ENCODE measurements around the gene NPAS3.

The NPAS3 gene

GRCh38 chr14:33730156-33730555 is 791.5 kb downstream of the NPAS3 start:
- Histone ChIP-seq H3K9ac (ENCODE audit: low read length) (no peak overlapping the region), H3K9me3 (ENCODE audit: control insufficient read depth, low read depth, low read length) (no peaks in the 10 kb centered on the region), H3K4me3 (ENCODE audit: low read length) (no peak overlapping the region), H3K27me3 (ENCODE audit: control insufficient read depth, insufficient read depth, low read length) (no peaks in the 10 kb centered on the region), H3K4me1 (ENCODE audit: control insufficient read depth, low read depth, low read length) (no peaks in the 10 kb centered on the region), H3K36me3 (ENCODE audit: control insufficient read depth, low read depth, low read length) (no peaks in the 10 kb centered on the region), H3K27ac (ENCODE audit: low read length) (no peak overlapping the region)

DNA sequence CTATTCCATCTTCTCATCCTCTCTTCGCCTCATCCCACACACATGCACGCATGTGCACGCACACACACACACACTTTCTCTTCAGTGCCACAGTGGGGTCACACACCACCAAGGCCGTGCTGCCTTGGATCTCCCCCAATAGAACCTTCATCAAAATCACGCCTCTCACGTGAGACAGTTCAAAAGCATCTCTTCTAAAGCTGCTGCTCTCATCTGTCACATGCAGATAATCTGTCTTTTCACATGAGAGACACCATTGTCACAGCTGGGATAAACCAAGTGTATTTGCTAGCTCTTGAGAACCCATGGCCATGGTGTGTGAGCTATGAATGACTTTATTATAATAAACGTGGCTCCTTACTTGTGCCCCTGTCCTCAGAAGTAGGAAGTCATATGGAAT is 793.5 kb downstream of the NPAS3 start:
- Histone ChIP-seq H3K4me3 (ENCODE audit: low read length) (no peak overlapping the region), H3K9me3 (ENCODE audit: control insufficient read depth, low read depth, low read length) (no peaks in the 10 kb centered on the region), H3K27me3 (ENCODE audit: control insufficient read depth, insufficient read depth, low read length) (no peaks in the 10 kb centered on the region), H3K27ac (ENCODE audit: low read length) (no peak overlapping the region), H3K9ac (ENCODE audit: low read length) (no peak overlapping the region), H3K4me1 (ENCODE audit: control insufficient read depth, low read depth, low read length) (peaks cover 8% of the 10 kb centered on the region), H3K36me3 (ENCODE audit: control insufficient read depth, low read depth, low read length) (no peaks in the 10 kb centered on the region)

GRCh38 chr14:33733310-33733709 is 794.6 kb downstream of the NPAS3 start:
- Histone ChIP-seq H3K9me3 (ENCODE audit: control insufficient read depth, low read depth, low read length) (no peaks in the 10 kb centered on the region), H3K4me3 (ENCODE audit: low read length) (no peak overlapping the region), H3K36me3 (ENCODE audit: control insufficient read depth, low read depth, low read length) (no peaks in the 10 kb centered on the region), H3K27me3 (ENCODE audit: control insufficient read depth, insufficient read depth, low read length) (no peaks in the 10 kb centered on the region), H3K4me1 (ENCODE audit: control insufficient read depth, low read depth, low read length) (peaks cover 8% of the 10 kb centered on the region), H3K27ac (ENCODE audit: low read length) (no peak overlapping the region), H3K9ac (ENCODE audit: low read length) (no peak overlapping the region)

GRCh38 chr14:33733721-33734120 is 795.0 kb downstream of the NPAS3 start:
- Histone ChIP-seq H3K4me3 (ENCODE audit: low read length) (no peak overlapping the region), H3K9me3 (ENCODE audit: control insufficient read depth, low read depth, low read length) (no peaks in the 10 kb centered on the region), H3K36me3 (ENCODE audit: control insufficient read depth, low read depth, low read length) (no peaks in the 10 kb centered on the region), H3K4me1 (ENCODE audit: control insufficient read depth, low read depth, low read length) (peaks cover 8% of the 10 kb centered on the region), H3K9ac (ENCODE audit: low read length) (no peak overlapping the region), H3K27me3 (ENCODE audit: control insufficient read depth, insufficient read depth, low read length) (no peaks in the 10 kb centered on the region), H3K27ac (ENCODE audit: low read length) (no peak overlapping the region)

DNA sequence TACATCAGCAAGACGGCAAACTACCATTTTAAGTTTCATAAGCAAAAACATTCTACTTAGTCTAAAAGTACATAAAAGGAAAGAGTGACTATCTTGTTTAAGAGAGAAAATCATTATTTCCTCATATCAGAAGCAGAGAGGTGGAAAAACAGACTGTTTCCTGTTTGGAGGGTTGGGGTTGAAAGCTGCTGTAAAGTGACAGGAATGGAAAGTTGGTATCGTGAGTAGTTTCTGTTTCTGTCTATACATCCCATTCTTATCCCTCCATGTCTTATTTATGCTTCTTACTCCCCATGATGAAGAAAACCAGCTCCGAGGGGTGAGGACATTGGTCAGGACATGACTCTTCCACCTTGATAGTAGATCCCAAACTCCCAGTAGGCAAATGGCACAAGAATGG is 795.7 kb downstream of the NPAS3 start:
- no peak overlapping the region for H3K27ac ChIP-seq (ENCODE audit: low read length)
- no peak overlapping the region for H3K4me3 ChIP-seq (ENCODE audit: low read length)
- H3K9ac ChIP-seq (ENCODE audit: low read length) = no peak overlapping the region
- no peaks in the 10 kb centered on the region for H3K9me3 ChIP-seq (ENCODE audit: control insufficient read depth, low read depth, low read length)
- H3K27me3 ChIP-seq (ENCODE audit: control insufficient read depth, insufficient read depth, low read length) = no peaks in the 10 kb centered on the region
- H3K4me1 ChIP-seq (ENCODE audit: control insufficient read depth, low read depth, low read length) = peaks cover 8% of the 10 kb centered on the region
- no peaks in the 10 kb centered on the region for H3K36me3 ChIP-seq (ENCODE audit: control insufficient read depth, low read depth, low read length)

GRCh38 chr14:33736299-33736825 is 797.7 kb downstream of the NPAS3 start:
- Histone ChIP-seq H3K9me3 (ENCODE audit: control insufficient read depth, low read depth, low read length) (no peaks in the 10 kb centered on the region), H3K9ac (ENCODE audit: low read length) (no peak overlapping the region), H3K4me3 (ENCODE audit: low read length) (no peak overlapping the region), H3K4me1 (ENCODE audit: control insufficient read depth, low read depth, low read length) (peaks cover 8% of the 10 kb centered on the region), H3K27me3 (ENCODE audit: control insufficient read depth, insufficient read depth, low read length) (no peaks in the 10 kb centered on the region), H3K27ac (ENCODE audit: low read length) (no peak overlapping the region), H3K36me3 (ENCODE audit: control insufficient read depth, low read depth, low read length) (no peaks in the 10 kb centered on the region)

DNA sequence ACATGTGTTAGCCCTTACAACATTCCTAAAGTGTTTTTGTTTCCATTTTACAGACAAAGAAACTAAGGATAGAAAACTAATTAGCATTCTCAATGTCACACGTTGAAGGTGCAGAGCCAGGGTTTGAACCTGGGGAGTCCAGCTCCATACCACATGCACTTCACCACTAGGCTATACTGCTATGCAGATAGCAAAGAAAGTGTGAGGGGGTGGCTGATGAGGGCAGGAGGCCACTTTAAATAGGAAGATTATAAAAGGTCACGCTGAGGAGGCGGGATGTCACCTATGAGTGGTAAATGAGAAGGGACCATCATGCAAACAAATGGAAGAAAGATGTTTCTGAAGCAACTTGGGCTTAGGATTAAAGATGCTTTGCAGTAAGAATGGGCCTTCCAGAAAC is 798.3 kb downstream of the NPAS3 start:
- no peak overlapping the region for H3K27ac ChIP-seq (ENCODE audit: low read length)
- peaks cover 8% of the 10 kb centered on the region for H3K4me1 ChIP-seq (ENCODE audit: control insufficient read depth, low read depth, low read length)
- H3K9me3 ChIP-seq (ENCODE audit: control insufficient read depth, low read depth, low read length) = no peaks in the 10 kb centered on the region
- H3K27me3 ChIP-seq (ENCODE audit: control insufficient read depth, insufficient read depth, low read length) = no peaks in the 10 kb centered on the region
- H3K4me3 ChIP-seq (ENCODE audit: low read length) = no peak overlapping the region
- no peaks in the 10 kb centered on the region for H3K36me3 ChIP-seq (ENCODE audit: control insufficient read depth, low read depth, low read length)
- no peak overlapping the region for H3K9ac ChIP-seq (ENCODE audit: low read length)

- Histone ChIP-seq H3K9ac (ENCODE audit: low read length) (no peak overlapping the region), H3K4me1 (ENCODE audit: control insufficient read depth, low read depth, low read length) (peaks cover 8% of the 10 kb centered on the region), H3K27ac (ENCODE audit: low read length) (no peak overlapping the region), H3K27me3 (ENCODE audit: control insufficient read depth, insufficient read depth, low read length) (no peaks in the 10 kb centered on the region), H3K9me3 (ENCODE audit: control insufficient read depth, low read depth, low read length) (no peaks in the 10 kb centered on the region), H3K4me3 (ENCODE audit: low read length) (no peak overlapping the region), H3K36me3 (ENCODE audit: control insufficient read depth, low read depth, low read length) (no peaks in the 10 kb centered on the region)
These were observed 798.8 kb downstream of the NPAS3 start for GRCh38 chr14:33737446-33737845.

- no peaks in the 10 kb centered on the region for H3K36me3 ChIP-seq (ENCODE audit: control insufficient read depth, low read depth, low read length)
- H3K9ac ChIP-seq (ENCODE audit: low read length) = no peak overlapping the region
- no peak overlapping the region for H3K27ac ChIP-seq (ENCODE audit: low read length)
- no peaks in the 10 kb centered on the region for H3K9me3 ChIP-seq (ENCODE audit: control insufficient read depth, low read depth, low read length)
- H3K27me3 ChIP-seq (ENCODE audit: control insufficient read depth, insufficient read depth, low read length) = no peaks in the 10 kb centered on the region
- H3K4me3 ChIP-seq (ENCODE audit: low read length) = no peak overlapping the region
- peaks cover 8% of the 10 kb centered on the region for H3K4me1 ChIP-seq (ENCODE audit: control insufficient read depth, low read depth, low read length)
These were observed 799.4 kb downstream of the NPAS3 start for GRCh38 chr14:33738029-33738428.

GRCh38 chr14:33738491-33738890 is 799.8 kb downstream of the NPAS3 start:
- Histone ChIP-seq H3K27ac (ENCODE audit: low read length) (no peak overlapping the region), H3K36me3 (ENCODE audit: control insufficient read depth, low read depth, low read length) (no peaks in the 10 kb centered on the region), H3K4me1 (ENCODE audit: control insufficient read depth, low read depth, low read length) (peaks cover 8% of the 10 kb centered on the region), H3K4me3 (ENCODE audit: low read length) (no peak overlapping the region), H3K9ac (ENCODE audit: low read length) (no peak overlapping the region), H3K9me3 (ENCODE audit: control insufficient read depth, low read depth, low read length) (no peaks in the 10 kb centered on the region), H3K27me3 (ENCODE audit: control insufficient read depth, insufficient read depth, low read length) (no peaks in the 10 kb centered on the region)

DNA sequence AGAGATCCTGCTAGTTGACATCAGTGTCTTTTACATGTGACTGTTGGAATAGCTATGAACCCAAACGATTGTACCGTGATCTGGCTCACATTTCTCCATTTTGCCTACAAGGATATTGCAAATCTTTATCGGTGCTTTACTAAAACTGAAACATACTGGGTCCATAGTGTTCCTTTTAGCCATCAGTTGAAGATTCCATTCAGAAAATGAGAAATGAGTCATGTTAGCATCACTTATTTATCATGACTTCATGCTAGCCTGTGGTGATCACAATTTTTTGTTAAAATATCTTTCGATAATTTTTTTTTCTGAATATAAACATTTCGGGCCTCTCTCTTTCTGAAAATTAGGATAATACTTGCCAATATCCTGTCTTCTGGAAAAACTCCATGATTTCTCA is 801.9 kb downstream of the NPAS3 start:
- peaks cover 8% of the 10 kb centered on the region for H3K4me1 ChIP-seq (ENCODE audit: control insufficient read depth, low read depth, low read length)
- no peak overlapping the region for H3K4me3 ChIP-seq (ENCODE audit: low read length)
- H3K9ac ChIP-seq (ENCODE audit: low read length) = no peak overlapping the region
- H3K27me3 ChIP-seq (ENCODE audit: control insufficient read depth, insufficient read depth, low read length) = no peaks in the 10 kb centered on the region
- H3K27ac ChIP-seq (ENCODE audit: low read length) = no peak overlapping the region
- H3K9me3 ChIP-seq (ENCODE audit: control insufficient read depth, low read depth, low read length) = no peaks in the 10 kb centered on the region
- no peaks in the 10 kb centered on the region for H3K36me3 ChIP-seq (ENCODE audit: control insufficient read depth, low read depth, low read length)

DNA sequence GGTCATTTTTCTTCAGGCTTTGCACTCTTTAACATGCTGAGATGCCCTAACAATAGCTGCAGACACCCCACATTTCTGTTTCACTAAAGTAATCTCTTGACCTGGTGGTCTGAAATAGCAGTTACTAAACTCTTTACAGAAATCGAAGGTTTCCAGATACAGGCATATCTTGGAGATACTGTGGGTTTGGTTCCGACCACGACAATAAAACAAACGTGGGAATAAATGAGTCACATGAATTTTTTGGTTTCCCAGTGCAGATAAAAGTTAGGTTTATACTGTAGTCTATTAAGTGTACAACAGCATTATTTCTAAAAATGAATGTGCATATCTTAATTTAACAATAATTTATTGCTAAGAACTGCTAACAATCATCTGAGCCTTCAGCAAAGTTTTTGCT is 803.5 kb downstream of the NPAS3 start:
- H3K4me1 ChIP-seq (ENCODE audit: control insufficient read depth, low read depth, low read length) = no peaks in the 10 kb centered on the region

More for the DNA sequence above, 803.5 kb downstream of the NPAS3 start:
- H3K9me3 ChIP-seq (ENCODE audit: control insufficient read depth, low read depth, low read length) = no peaks in the 10 kb centered on the region
- no peak overlapping the region for H3K9ac ChIP-seq (ENCODE audit: low read length)
- no peak overlapping the region for H3K27ac ChIP-seq (ENCODE audit: low read length)
- no peak overlapping the region for H3K4me3 ChIP-seq (ENCODE audit: low read length)
- H3K36me3 ChIP-seq (ENCODE audit: control insufficient read depth, low read depth, low read length) = no peaks in the 10 kb centered on the region
- H3K27me3 ChIP-seq (ENCODE audit: control insufficient read depth, insufficient read depth, low read length) = no peaks in the 10 kb centered on the region

Data from iPS-18a (cell line).